Fibroblast of lung (primary cell): Measurements from ENCODE around the gene FNDC8. TPM values are rescaled to one million over a fixed set of nuclear protein-coding genes. Genes with fewer than 3 reads are reported as not detected.

Experiments used
- DNase-seq, 2 donors: peaks; one replicate each; pipeline versions ENCODE4 v3.0.0 to v3.0.0-alpha.2; 2010; ENCODE audit warnings: low read depth in 2 of 2
- H2AFZ ChIP-seq: 2 replicates; pipeline ENCODE4 v1.5.1; 2012; ENCODE audit warnings: low read length, control low read depth, inconsistent platforms
- H3K27ac ChIP-seq: 2 replicates; pipeline ENCODE4 v1.5.1; 2011; ENCODE audit warnings: low read length, control low read depth; ENCODE audit not compliant: insufficient read depth
- H3K27me3 ChIP-seq: 2 replicates; pipeline ENCODE4 v1.5.1; 2011; ENCODE audit warnings: mild to moderate bottlenecking, low read length; ENCODE audit not compliant: control insufficient read depth, insufficient read depth
- H3K36me3 ChIP-seq: 2 replicates; pipeline ENCODE4 v1.5.1; 2011; ENCODE audit warnings: low read length; ENCODE audit not compliant: control insufficient read depth, insufficient read depth
- H3K4me1 ChIP-seq: 2 replicates; pipeline ENCODE4 v1.5.1; 2011; ENCODE audit warnings: low read length; ENCODE audit not compliant: control insufficient read depth, insufficient read depth; ENCODE audit errors: extremely low read depth
- H3K4me2 ChIP-seq: 2 replicates; pipeline ENCODE4 v1.5.1; 2011; ENCODE audit warnings: low read length, control low read depth; ENCODE audit not compliant: insufficient read depth; ENCODE audit errors: extremely low read depth
- H3K4me3 ChIP-seq, 4 experiments: fragments of 200-600 bp in 1 of 4; sonication (generic) in 1 of 4; replicated peaks in 1 of 4; 2 replicates each; pipeline ENCODE4 v1.5.1; 2011 to 2016; ENCODE audit warnings: low read length in 4 of 4, low read depth in 3 of 4, mild to moderate bottlenecking in 3 of 4, control low read depth in 2 of 4, inconsistent platforms in 1 of 4, mixed read lengths in 1 of 4; ENCODE audit not compliant: insufficient read depth in 1 of 4; ENCODE audit errors: control extremely low read depth in 1 of 4
- H3K79me2 ChIP-seq: 2 replicates; pipeline ENCODE4 v1.5.1; 2012; ENCODE audit warnings: mild to moderate bottlenecking, low read length, inconsistent platforms; ENCODE audit not compliant: control insufficient read depth, insufficient read depth
- H3K9ac ChIP-seq: 2 replicates; pipeline ENCODE4 v1.5.1; 2011; ENCODE audit warnings: mild to moderate bottlenecking, low read length, control low read depth; ENCODE audit not compliant: insufficient read depth
- H3K9me3 ChIP-seq: 2 replicates; pipeline ENCODE4 v1.5.1; 2012; ENCODE audit warnings: low read depth, low read length; ENCODE audit not compliant: control insufficient read depth, insufficient read depth
- H4K20me1 ChIP-seq: 2 replicates; pipeline ENCODE4 v1.5.1; 2011; ENCODE audit warnings: low read length; ENCODE audit not compliant: control insufficient read depth, insufficient read depth; ENCODE audit errors: extremely low read depth
- CTCF ChIP-seq, 2 donors: IDR thresholded peaks in 1 of 2; conservative IDR thresholded peaks in 1 of 2; 1 replicate in 1 of 2; 2 replicates in 1 of 2; pipeline ENCODE4 v1.5.1; 2011 to 2012; ENCODE audit warnings: low read length in 2 of 2, control low read depth in 1 of 2, inconsistent platforms in 1 of 2, low read depth in 1 of 2, mild to moderate bottlenecking in 1 of 2
- EZH2 ChIP-seq: IDR thresholded peaks from 2 replicates; pipeline ENCODE4 v1.5.1; 2012; ENCODE audit warnings: low read length, control low read depth, mild to moderate bottlenecking; ENCODE audit errors: missing control alignments
- polyA plus RNA-seq, 2 donors: library from polyadenylated mRNA; depleted of rRNA in 1 of 2; stranded (reverse) in 1 of 2; unstranded in 1 of 2; fragments of >200 nt; gene quantifications; 2 replicates each; pipeline ENCODE4 v1.2.1, GENCODE V29; 2011 to 2012; ENCODE audit warnings: missing spikeins in 1 of 2
- total RNA-seq: library from RNA; depleted of rRNA; stranded (reverse); fragments of >200 nt; gene quantifications from 2 replicates; pipeline ENCODE4 v1.2.1, GENCODE V29; 2014

The FNDC8 gene
- total and polyA plus RNA-seq, 2 donors (not counting 1 experiment from before 2014, with no cell fraction given): not detected

- TF ChIP-seq EZH2: no peak
- TF ChIP-seq CTCF (conservative IDR thresholded peaks at IDR 0.05 in 1 of 2, IDR thresholded peaks at IDR 0.05 in 1 of 2; ENCODE audit: low read depth in 1 of 2, low read length in 2 of 2): no peak
- H3K36me3 ChIP-seq: no peaks in the 10 kb centered on the region
- H4K20me1 ChIP-seq: no peaks in the 10 kb centered on the region
- no peak for DNase-seq
- H2AFZ ChIP-seq: no peak overlapping the region
- no peaks in the 10 kb centered on the region for H3K4me1 ChIP-seq
- no peak overlapping the region for H3K9ac ChIP-seq
- no peaks in the 10 kb centered on the region for H3K9me3 ChIP-seq
- no peak overlapping the region for H3K4me3 ChIP-seq
- H3K4me2 ChIP-seq: no peak overlapping the region
- H3K79me2 ChIP-seq: no peaks in the 10 kb centered on the region
- H3K27ac ChIP-seq: no peak overlapping the region
- peaks cover 12% of the 10 kb centered on the region for H3K27me3 ChIP-seq
Measured at GRCh38 chr17:35162755-35163154, 41.3 kb downstream of the FNDC8 start.

- Histone ChIP-seq H4K20me1 (no peaks in the 10 kb centered on the region), H2AFZ (no peak overlapping the region), H3K9me3 (no peaks in the 10 kb centered on the region), H3K36me3 (no peaks in the 10 kb centered on the region), H3K4me2 (no peak overlapping the region), H3K4me3 (no peak overlapping the region), H3K27ac (no peak overlapping the region), H3K79me2 (no peaks in the 10 kb centered on the region), H3K27me3 (peaks cover 12% of the 10 kb centered on the region), H3K4me1 (no peaks in the 10 kb centered on the region), H3K9ac (no peak overlapping the region)
- no peak for DNase-seq
- no peak for TF ChIP-seq CTCF (conservative IDR thresholded peaks at IDR 0.05 in 1 of 2, IDR thresholded peaks at IDR 0.05 in 1 of 2; ENCODE audit: low read depth in 1 of 2, low read length in 2 of 2)
- TF ChIP-seq EZH2: no peak
Measured at GRCh38 chr17:35163886-35164285, 42.5 kb downstream of the FNDC8 start.

GRCh38 chr17:35164716-35165115, 43.3 kb downstream of the FNDC8 start:
- H3K9me3 ChIP-seq: no peaks in the 10 kb centered on the region
- H3K4me3 ChIP-seq: no peak overlapping the region
- H3K79me2 ChIP-seq: no peaks in the 10 kb centered on the region
- H3K27ac ChIP-seq: no peak overlapping the region
- no peak for TF ChIP-seq EZH2
- TF ChIP-seq CTCF (conservative IDR thresholded peaks at IDR 0.05 in 1 of 2, IDR thresholded peaks at IDR 0.05 in 1 of 2; ENCODE audit: low read depth in 1 of 2, low read length in 2 of 2): no peak
- H4K20me1 ChIP-seq: no peaks in the 10 kb centered on the region
- H3K4me1 ChIP-seq: no peaks in the 10 kb centered on the region
- no peak overlapping the region for H2AFZ ChIP-seq
- no peak overlapping the region for H3K4me2 ChIP-seq
- no peaks in the 10 kb centered on the region for H3K36me3 ChIP-seq
- no peak overlapping the region for H3K9ac ChIP-seq
- no peak for DNase-seq
- peaks cover 9% of the 10 kb centered on the region for H3K27me3 ChIP-seq
